Esophagus squamous epithelium (tissue), 4 donors: ENCODE measurements around the gene TMC1.

ENCODE experiments used
- POLR2A ChIP-seq, 4 donors: fragments of 450-650 bp; IDR thresholded peaks; one replicate each; pipeline ENCODE4 v1.6.1; 2017; ENCODE audit warnings: antibody characterized with exemption in 4 of 4, mild to moderate bottlenecking in 4 of 4, moderate library complexity in 3 of 4
- TF ChIP-seq, protein P1 (sequence below), 6 experiments: fragments of 450-650 bp in 4 of 6; fragments of 200-600 bp in 2 of 6; sonication (generic) in 2 of 6; IDR thresholded peaks; one replicate each; pipeline ENCODE4 v1.5.1; 2016 to 2019; ENCODE audit warnings: antibody characterized with exemption in 6 of 6, mild to moderate bottlenecking in 4 of 6, moderate library complexity in 4 of 6

DNA sequence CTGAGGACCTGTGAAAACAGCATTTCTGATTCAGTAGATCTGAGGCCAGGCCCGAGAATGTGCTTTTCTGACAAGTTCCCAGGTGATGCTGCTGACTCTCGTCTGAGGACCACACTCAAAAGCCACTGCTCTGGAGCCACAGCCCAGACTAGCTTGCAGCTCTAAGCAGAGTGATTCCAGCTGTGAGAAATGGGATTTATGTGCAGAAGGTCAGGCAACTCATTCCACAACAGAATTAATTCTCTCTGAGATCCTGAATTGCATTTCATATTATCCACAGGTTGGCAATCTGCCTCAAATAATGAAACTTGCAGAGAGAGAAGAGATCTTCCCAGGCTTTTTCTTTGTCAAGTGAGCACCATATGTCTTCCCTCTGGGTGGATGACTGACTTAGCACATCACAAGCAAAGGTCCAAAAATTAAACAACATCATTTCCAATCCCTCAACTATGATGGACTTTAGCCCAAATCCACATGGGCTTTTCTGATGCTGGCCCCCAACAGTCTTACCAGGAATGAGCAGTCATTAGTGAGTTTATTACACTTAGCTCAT lies 291.2 kb downstream of the TMC1 start:
- no peak for TF ChIP-seq POLR2A (IDR thresholded peaks at IDR 0.05)
- TF ChIP-seq, protein P1, sequence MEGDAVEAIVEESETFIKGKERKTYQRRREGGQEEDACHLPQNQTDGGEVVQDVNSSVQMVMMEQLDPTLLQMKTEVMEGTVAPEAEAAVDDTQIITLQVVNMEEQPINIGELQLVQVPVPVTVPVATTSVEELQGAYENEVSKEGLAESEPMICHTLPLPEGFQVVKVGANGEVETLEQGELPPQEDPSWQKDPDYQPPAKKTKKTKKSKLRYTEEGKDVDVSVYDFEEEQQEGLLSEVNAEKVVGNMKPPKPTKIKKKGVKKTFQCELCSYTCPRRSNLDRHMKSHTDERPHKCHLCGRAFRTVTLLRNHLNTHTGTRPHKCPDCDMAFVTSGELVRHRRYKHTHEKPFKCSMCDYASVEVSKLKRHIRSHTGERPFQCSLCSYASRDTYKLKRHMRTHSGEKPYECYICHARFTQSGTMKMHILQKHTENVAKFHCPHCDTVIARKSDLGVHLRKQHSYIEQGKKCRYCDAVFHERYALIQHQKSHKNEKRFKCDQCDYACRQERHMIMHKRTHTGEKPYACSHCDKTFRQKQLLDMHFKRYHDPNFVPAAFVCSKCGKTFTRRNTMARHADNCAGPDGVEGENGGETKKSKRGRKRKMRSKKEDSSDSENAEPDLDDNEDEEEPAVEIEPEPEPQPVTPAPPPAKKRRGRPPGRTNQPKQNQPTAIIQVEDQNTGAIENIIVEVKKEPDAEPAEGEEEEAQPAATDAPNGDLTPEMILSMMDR (IDR thresholded peaks at IDR 0.05) = no peak
